ENCODE measurements around the gene PGA3. TPM values are rescaled to one million over a fixed set of nuclear protein-coding genes. Genes with fewer than 3 reads are reported as not detected.

PGA3 gene
- total and polyA plus RNA-seq, 2 of the 8 experiments (the other 6 are each of a cell fraction or from before 2014, with no cell fraction given), result not detected

GRCh38 chr11:61201476-61201875, 1.8 kb upstream of the PGA3 start (continued):
- TF ChIP-seq CHD7 (IDR thresholded peaks at IDR 0.05; ENCODE audit: insufficient replicate concordance, low read length) (no peak), CBX5 (IDR thresholded peaks at IDR 0.05; ENCODE audit: low read depth, low read length) (no peak)

Data from H1 (cell line).